HK-2 (cell line): ENCODE measurements around the gene SLC26A9.

ENCODE experiments used
- DNase-seq: peaks from one replicate; pipeline ENCODE4 v3.0.0-alpha.2; 2018; ENCODE audit not compliant: unreplicated experiment

The SLC26A9 gene

GRCh38 chr1:205948886-205949285 is 5.6 kb upstream of the SLC26A9 start:
- no peak for DNase-seq

- no peak for DNase-seq
Measured at GRCh38 chr1:205948039-205948438, 4.8 kb upstream of the SLC26A9 start.

GRCh38 chr1:205947024-205947423 is 3.8 kb upstream of the SLC26A9 start:
- no peak for DNase-seq

- DNase-seq = no peak
Measured at GRCh38 chr1:205945069-205945468, 1.8 kb upstream of the SLC26A9 start.

- no peak for DNase-seq
Measured at GRCh38 chr1:205944525-205944924, 1.3 kb upstream of the SLC26A9 start.

GRCh38 chr1:205942631-205943159 is 561 bp downstream of the SLC26A9 start:
- DNase-seq = no peak

GRCh38 chr1:205940710-205941109 is 2.5 kb downstream of the SLC26A9 start:
- DNase-seq = no peak

- no peak for DNase-seq
Measured at GRCh38 chr1:205939690-205940330, 3.4 kb downstream of the SLC26A9 start.

GRCh38 chr1:205938682-205939081 is 4.6 kb downstream of the SLC26A9 start:
- DNase-seq = no peak

- no peak for DNase-seq
Measured at GRCh38 chr1:205936846-205937586, 6.2 kb downstream of the SLC26A9 start.

- no peak for DNase-seq
Measured at GRCh38 chr1:205936311-205936710, 6.9 kb downstream of the SLC26A9 start.

- DNase-seq = no peak
Measured at GRCh38 chr1:205935869-205936268, 7.4 kb downstream of the SLC26A9 start.

- DNase-seq = no peak
Measured at GRCh38 chr1:205934788-205935187, 8.5 kb downstream of the SLC26A9 start.

GRCh38 chr1:205933671-205934618 is 9.3 kb downstream of the SLC26A9 start:
- DNase-seq = peak; percentile 54

- no peak for DNase-seq
Measured at GRCh38 chr1:205932776-205933175, 10.5 kb downstream of the SLC26A9 start.

GRCh38 chr1:205930799-205931281 is 12.4 kb downstream of the SLC26A9 start:
- DNase-seq = no peak

- no peak for DNase-seq
Measured at GRCh38 chr1:205930195-205930577, 13.1 kb downstream of the SLC26A9 start.

GRCh38 chr1:205929496-205930194 is 13.6 kb downstream of the SLC26A9 start:
- DNase-seq = no peak

GRCh38 chr1:205928317-205928716 is 14.9 kb downstream of the SLC26A9 start:
- DNase-seq = no peak

GRCh38 chr1:205927676-205928075 is 15.6 kb downstream of the SLC26A9 start:
- no peak for DNase-seq

- no peak for DNase-seq
Measured at GRCh38 chr1:205927247-205927646, 16.0 kb downstream of the SLC26A9 start.
